Measurements from ENCODE around the gene SCN4B. TPM values are rescaled to one million over a fixed set of nuclear protein-coding genes. Genes with fewer than 3 reads are reported as not detected.

The SCN4B gene
- total and polyA plus RNA-seq, 2 donors (not counting 3 experiments of a cell fraction or from before 2014, with no cell fraction given): 0.06 to 0.13 TPM

- no peak overlapping the region for H2AFZ ChIP-seq (ENCODE audit: low read depth, low read length)
- TF ChIP-seq FOS (IDR thresholded peaks at IDR 0.05; ENCODE audit: borderline replicate concordance, insufficient read depth, low read length): no peak
- H3K36me3 ChIP-seq (ENCODE audit: control insufficient read depth in 2 of 2, extremely low read depth in 1 of 2, insufficient read depth in 2 of 2, low read length in 2 of 2): no peaks in the 10 kb centered on the region
- H3K9me1 ChIP-seq (replicated peaks; ENCODE audit: control insufficient read depth, extremely low read depth, insufficient read depth, low read length): no peaks in the 10 kb centered on the region
- no peaks in the 10 kb centered on the region for H3K79me2 ChIP-seq (ENCODE audit: control insufficient read depth, insufficient read depth, low read length)
- no peaks in the 10 kb centered on the region for H3K4me1 ChIP-seq (ENCODE audit: control insufficient read depth, extremely low read depth, insufficient read depth, low read length)
- no peak overlapping the region for H3K9ac ChIP-seq (replicated peaks; ENCODE audit: extremely low read depth, insufficient read depth, low read length)
- peaks cover 17 to 31% of the 10 kb centered on the region in 2 experiments for H3K27me3 ChIP-seq (ENCODE audit: control insufficient read depth in 2 of 2, insufficient read depth in 2 of 2, low read length in 2 of 2)
- CTCF ChIA-PET: interaction anchor here (1.4 to 1.8 kb wide), 2 partner anchors 9 to 36 kb away, joined by 6 to 7 read pairs; no protein-coding TSS in a partner anchor
- dilution Hi-C loops (cut with MboI; ENCODE audit: extremely low pct_ligation_motif_present, low sequenced_read_pairs): no loop called here
- DNase-seq (ENCODE audit: low read depth, low spot score) (no peak), FAIRE-seq (no peak)
- no peaks in the 10 kb centered on the region for H3K9me3 ChIP-seq (replicated peaks; ENCODE audit: control insufficient read depth, insufficient read depth, low read length)
- H4K20me1 ChIP-seq (replicated peaks; ENCODE audit: control insufficient read depth, extremely low read depth, insufficient read depth, low read length): no peaks in the 10 kb centered on the region
- BruUV-seq (replicated peaks): no TSS peak
- POLR2A ChIA-PET: no interaction called here
- H3K4me2 ChIP-seq (ENCODE audit: insufficient read depth, low read length): no peak overlapping the region
- intact Hi-C loops (cut with micrococcal nuclease): no loop called here
- no peak overlapping the region for H3K4me3 ChIP-seq (replicated peaks in 1 of 3; ENCODE audit: insufficient read depth in 1 of 3, low read depth in 1 of 3, low read length in 3 of 3)
- no peak overlapping the region for H3K27ac ChIP-seq (ENCODE audit: insufficient read depth, low read depth, low read length)
These were observed 10.2 kb upstream of the SCN4B start for GRCh38 chr11:118162846-118163245.

GRCh38 chr11:118161786-118162185 lies 9.2 kb upstream of the SCN4B start:
- CTCF ChIA-PET: no interaction called here
- peaks cover 28 to 41% of the 10 kb centered on the region in 2 experiments for H3K27me3 ChIP-seq (ENCODE audit: control insufficient read depth in 2 of 2, insufficient read depth in 2 of 2, low read length in 2 of 2)
- no peaks in the 10 kb centered on the region for H3K36me3 ChIP-seq (ENCODE audit: control insufficient read depth in 2 of 2, extremely low read depth in 1 of 2, insufficient read depth in 2 of 2, low read length in 2 of 2)
- no TSS peak for BruUV-seq (replicated peaks)
- H2AFZ ChIP-seq (ENCODE audit: low read depth, low read length): no peak overlapping the region
- no peak overlapping the region for H3K4me2 ChIP-seq (ENCODE audit: insufficient read depth, low read length)
- DNase-seq (ENCODE audit: low read depth, low spot score) (no peak), FAIRE-seq (no peak)
- H3K9me3 ChIP-seq (replicated peaks; ENCODE audit: control insufficient read depth, insufficient read depth, low read length): no peaks in the 10 kb centered on the region
- TF ChIP-seq POLR2AphosphoS5 (IDR thresholded peaks at IDR 0.05; ENCODE audit: insufficient read depth, low read depth, low read length) (no peak), FOS (IDR thresholded peaks at IDR 0.05; ENCODE audit: borderline replicate concordance, insufficient read depth, low read length) (no peak), POLR2A (IDR thresholded peaks at IDR 0.05; ENCODE audit: low read depth, low read length) (no peak), MYC (IDR thresholded peaks at IDR 0.05; ENCODE audit: low read depth, low read length) (no peak), EZH2 (IDR thresholded peaks at IDR 0.05; ENCODE audit: borderline replicate concordance, low read depth, low read length, severe bottlenecking) (no peak), CTCF (IDR thresholded peaks at IDR 0.05; ENCODE audit: extremely low read depth in 1 of 2, insufficient read depth in 1 of 2, low read depth in 1 of 2, low read length in 2 of 2) (no peak), JUN (IDR thresholded peaks at IDR 0.05; ENCODE audit: borderline replicate concordance, insufficient read depth, insufficient read length, low read depth) (no peak), MAX (IDR thresholded peaks at IDR 0.05; ENCODE audit: insufficient read depth, insufficient read length) (no peak), GATA2 (IDR thresholded peaks at IDR 0.05; ENCODE audit: insufficient read depth, insufficient read length, low read depth, low read length) (no peak)
- dilution Hi-C loops (cut with MboI; ENCODE audit: extremely low pct_ligation_motif_present, low sequenced_read_pairs): no loop called here
- intact Hi-C loops (cut with micrococcal nuclease): no loop called here
- no peak overlapping the region for H3K4me3 ChIP-seq (replicated peaks in 1 of 3; ENCODE audit: insufficient read depth in 1 of 3, low read depth in 1 of 3, low read length in 3 of 3)
- no peaks in the 10 kb centered on the region for H4K20me1 ChIP-seq (replicated peaks; ENCODE audit: control insufficient read depth, extremely low read depth, insufficient read depth, low read length)
- no peak overlapping the region for H3K27ac ChIP-seq (ENCODE audit: insufficient read depth, low read depth, low read length)
- no peaks in the 10 kb centered on the region for H3K79me2 ChIP-seq (ENCODE audit: control insufficient read depth, insufficient read depth, low read length)
- H3K9me1 ChIP-seq (replicated peaks; ENCODE audit: control insufficient read depth, extremely low read depth, insufficient read depth, low read length): no peaks in the 10 kb centered on the region
- H3K9ac ChIP-seq (replicated peaks; ENCODE audit: extremely low read depth, insufficient read depth, low read length): no peak overlapping the region
- no peaks in the 10 kb centered on the region for H3K4me1 ChIP-seq (ENCODE audit: control insufficient read depth, extremely low read depth, insufficient read depth, low read length)
- POLR2A ChIA-PET: no interaction called here
